Small intestine (tissue), 7 donors: ENCODE measurements around the gene ITGAD. TPM values are rescaled to one million over a fixed set of nuclear protein-coding genes. Genes with fewer than 3 reads are reported as not detected.
"Not testable (repeated sequence)": the region's sequence is repeated elsewhere in the genome, so short reads cannot be mapped to it uniquely, and the experiment has no call there.

Experiments
- DNase-seq, 2 donors: peaks; one replicate each; pipeline versions ENCODE4 v3.0.0 to v3.0.0-alpha.2; 2013
- FAIRE-seq: peaks from 2 replicates; lab custom pipeline; 2012; peaks lifted over from hg19 to GRCh38; lab: Jason Lieb, UNC
- H3K27ac ChIP-seq, 3 donors: one replicate each; pipeline ENCODE4 v1.5.1; 2013; ENCODE audit warnings: low read length in 2 of 3, mild to moderate bottlenecking in 2 of 3, control low read depth in 1 of 3, inconsistent platforms in 1 of 3, low read depth in 1 of 3, moderate library complexity in 1 of 3
- H3K27me3 ChIP-seq, 3 donors: one replicate each; pipeline ENCODE4 v1.6.1; 2013; ENCODE audit warnings: low read length in 3 of 3, inconsistent platforms in 1 of 3; ENCODE audit not compliant: control insufficient read depth in 3 of 3, insufficient read depth in 3 of 3
- H3K36me3 ChIP-seq, 3 donors: one replicate each; pipeline ENCODE4 v1.6.1; 2013; ENCODE audit warnings: low read length in 3 of 3, inconsistent platforms in 1 of 3, low read depth in 1 of 3, mild to moderate bottlenecking in 1 of 3, moderate library complexity in 1 of 3; ENCODE audit not compliant: control insufficient read depth in 3 of 3, insufficient read depth in 2 of 3
- H3K4me1 ChIP-seq, 3 donors: one replicate each; pipeline ENCODE4 v1.6.1; 2013; ENCODE audit warnings: low read length in 2 of 3, inconsistent platforms in 1 of 3, low read depth in 1 of 3, mild to moderate bottlenecking in 1 of 3, moderate library complexity in 1 of 3; ENCODE audit not compliant: control insufficient read depth in 3 of 3, insufficient read depth in 2 of 3
- H3K4me3 ChIP-seq, 3 donors: one replicate each; pipeline ENCODE4 v1.5.1; 2013; ENCODE audit warnings: low read length in 3 of 3, control low read depth in 1 of 3, inconsistent platforms in 1 of 3, low read depth in 1 of 3, mild to moderate bottlenecking in 1 of 3, moderate library complexity in 1 of 3
- H3K9me3 ChIP-seq, 2 donors: one replicate each; pipeline ENCODE4 v1.6.1; 2013; ENCODE audit warnings: low read depth in 1 of 2, low read length in 1 of 2; ENCODE audit not compliant: control insufficient read depth in 2 of 2, insufficient read depth in 1 of 2
- WGBS, 3 donors: extraction: QIAGEN DNeasy Blood & Tissue Kit; methylation state at CpG; one replicate each; pipeline ENCODE4 v1.1.7; 2013; 5-methylcytosine and 5-hydroxymethylcytosine counted together
- polyA plus RNA-seq, 4 donors: library from polyadenylated mRNA; stranded (reverse) in 3 of 4; unstranded in 1 of 4; fragments of 200-250 nt in 3 of 4; fragments of 120-200 nt in 1 of 4; gene quantifications; one replicate each; pipeline versions ENCODE4 v1.2.1 to v1.2.3, GENCODE V29; 2013
- donor health status: healthy with polysubstance abuse.
- donor health status: control.
- donor health status: control.
- donor health status: Bipolar disorder and iron deficiency.
- donor health status: healthy.

ITGAD gene
- polyA plus RNA-seq, 4 donors: 0.06 to 0.15 TPM; not detected in 2

DNA sequence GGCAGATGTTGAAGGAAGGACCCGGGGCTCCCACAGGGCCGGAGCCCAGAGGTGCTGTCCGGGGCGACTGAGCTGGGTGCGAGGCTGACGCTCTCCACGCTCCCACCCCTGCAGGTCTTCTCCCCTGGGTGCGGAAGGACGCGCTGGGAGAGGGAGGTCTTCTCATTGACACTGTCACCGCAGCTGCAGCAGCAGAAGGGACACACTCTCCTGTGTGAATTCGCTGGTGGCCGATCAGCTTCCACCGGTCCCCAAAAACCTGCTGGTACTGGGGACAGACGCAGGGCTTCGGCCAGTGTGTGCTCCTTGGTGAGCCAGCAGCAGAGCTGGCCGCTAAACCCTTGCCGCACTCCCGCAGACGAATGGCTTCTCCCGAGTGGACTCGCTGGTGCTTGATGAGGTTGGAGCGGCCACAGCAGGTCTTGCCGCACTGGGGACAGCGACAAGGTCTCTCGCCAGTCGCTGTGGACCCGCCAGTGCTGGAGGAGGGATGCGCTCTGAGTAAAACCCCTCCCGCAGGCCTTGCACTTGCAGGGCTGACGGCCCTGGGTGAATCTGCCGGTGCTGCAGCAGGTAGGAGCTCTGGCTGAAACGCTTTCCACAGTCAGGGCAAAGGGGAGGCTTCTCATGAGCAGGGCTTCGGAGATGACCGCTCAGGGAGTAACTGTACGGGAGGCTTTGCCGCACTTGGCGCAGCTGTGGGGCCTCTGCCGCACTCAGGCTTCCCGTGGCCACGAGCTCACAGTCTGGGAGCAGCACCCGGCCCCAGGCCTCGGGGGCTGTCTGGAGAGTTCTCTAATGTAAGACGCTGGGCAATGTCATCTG is 43.3 kb downstream of the ITGAD start:
- Histone ChIP-seq H3K4me3 (no peak overlapping the region), H3K27ac (no peak overlapping the region), H3K4me1 (no peaks in the 10 kb centered on the region), H3K9me3 (no peaks in the 10 kb centered on the region), H3K36me3 (peaks cover 0 to 9% (median 0%) of the 10 kb centered on the region in 3 donors), H3K27me3 (no peaks in the 10 kb centered on the region)
- DNase-seq (no peak), FAIRE-seq (no peak)
- 94 to 97% (median 96%) methylated on average over 38 to 44 of the region's 44 CpGs for WGBS, 3 donors

DNA sequence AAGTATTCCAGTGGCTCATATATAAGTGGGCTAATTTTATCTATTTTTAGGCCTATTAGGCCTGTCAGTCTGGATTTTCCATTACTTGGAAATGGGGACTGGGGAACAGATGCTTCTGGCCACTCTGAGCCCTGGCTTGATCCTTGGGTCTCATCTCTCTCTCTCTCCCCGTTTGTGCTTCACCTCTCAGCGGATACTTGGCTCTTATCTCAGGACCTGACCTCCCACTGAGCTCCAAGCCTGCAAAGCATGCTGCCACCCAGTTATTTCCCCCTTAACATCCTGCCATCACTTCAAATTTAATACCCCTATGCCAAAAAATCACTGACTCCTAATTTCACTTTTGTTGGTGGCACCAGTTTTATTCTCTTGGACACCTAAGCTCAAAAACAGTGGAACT is 45.3 kb downstream of the ITGAD start:
- 71 to 77% (median 74%) methylated on average over 2 of the region's 2 CpGs for WGBS, 3 donors

DNA sequence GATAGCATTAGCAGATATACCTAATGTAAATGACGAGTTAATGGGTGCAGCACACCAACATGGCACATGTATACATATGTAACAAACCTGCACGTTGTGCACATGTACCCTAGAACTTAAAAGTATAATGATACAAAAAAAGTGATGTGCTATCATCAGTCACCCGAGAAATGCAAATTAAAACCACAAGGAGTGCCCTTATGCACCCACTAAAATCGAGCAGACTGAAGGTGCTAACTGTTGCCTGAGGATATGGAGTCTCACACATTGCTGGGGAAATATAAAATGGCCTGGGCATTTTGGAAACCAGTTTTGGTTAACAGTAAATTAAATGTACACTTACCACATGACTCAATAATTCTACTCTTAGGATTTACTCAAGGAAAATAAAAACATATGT is 45.9 kb downstream of the ITGAD start:
- not testable (repeated sequence) for H3K4me1 ChIP-seq, H3K9me3 ChIP-seq, H3K27ac ChIP-seq, H3K4me3 ChIP-seq, FAIRE-seq, H3K36me3 ChIP-seq, H3K27me3 ChIP-seq, DNase-seq
- WGBS, 3 donors: 52 to 61% (median 60%) methylated on average over 3 to 4 of the region's 4 CpGs

More for the DNA sequence above, 45.3 kb downstream of the ITGAD start:
- no peak for DNase-seq
- Histone ChIP-seq H3K4me3 (no peak overlapping the region), H3K36me3 (peaks cover 0 to 9% (median 0%) of the 10 kb centered on the region in 3 donors), H3K27me3 (no peaks in the 10 kb centered on the region), H3K27ac (no peak overlapping the region), H3K4me1 (no peaks in the 10 kb centered on the region), H3K9me3 (no peaks in the 10 kb centered on the region)
- FAIRE-seq: no peak

DNA sequence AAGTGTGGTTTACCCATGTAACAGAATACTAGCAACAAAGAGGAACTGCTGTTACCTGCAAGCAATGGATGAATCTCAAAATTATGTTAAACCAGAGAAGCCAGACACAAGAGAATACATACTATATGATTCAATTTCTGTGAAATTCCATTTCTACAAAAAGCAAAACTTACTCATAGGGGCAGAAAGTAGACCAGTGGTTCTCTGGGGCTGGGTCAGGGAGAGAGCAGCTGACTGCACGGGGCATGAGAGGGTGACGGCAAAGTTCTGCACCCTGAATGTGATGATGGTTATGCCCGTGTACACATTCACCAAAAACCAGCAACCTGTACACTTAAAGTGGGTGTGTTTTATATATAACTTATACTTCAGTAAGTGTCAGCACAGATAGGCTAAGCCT is 46.4 kb downstream of the ITGAD start:
- Histone ChIP-seq H3K9me3 (no peaks in the 10 kb centered on the region), H3K36me3 (peaks cover 0 to 9% (median 0%) of the 10 kb centered on the region in 3 donors), H3K27ac (no peak overlapping the region), H3K27me3 (no peaks in the 10 kb centered on the region), H3K4me3 (no peak overlapping the region), H3K4me1 (no peaks in the 10 kb centered on the region)
- 86 to 95% (median 86%) methylated on average over 3 of the region's 3 CpGs for WGBS, 3 donors
- FAIRE-seq (no peak), DNase-seq (no peak)

DNA sequence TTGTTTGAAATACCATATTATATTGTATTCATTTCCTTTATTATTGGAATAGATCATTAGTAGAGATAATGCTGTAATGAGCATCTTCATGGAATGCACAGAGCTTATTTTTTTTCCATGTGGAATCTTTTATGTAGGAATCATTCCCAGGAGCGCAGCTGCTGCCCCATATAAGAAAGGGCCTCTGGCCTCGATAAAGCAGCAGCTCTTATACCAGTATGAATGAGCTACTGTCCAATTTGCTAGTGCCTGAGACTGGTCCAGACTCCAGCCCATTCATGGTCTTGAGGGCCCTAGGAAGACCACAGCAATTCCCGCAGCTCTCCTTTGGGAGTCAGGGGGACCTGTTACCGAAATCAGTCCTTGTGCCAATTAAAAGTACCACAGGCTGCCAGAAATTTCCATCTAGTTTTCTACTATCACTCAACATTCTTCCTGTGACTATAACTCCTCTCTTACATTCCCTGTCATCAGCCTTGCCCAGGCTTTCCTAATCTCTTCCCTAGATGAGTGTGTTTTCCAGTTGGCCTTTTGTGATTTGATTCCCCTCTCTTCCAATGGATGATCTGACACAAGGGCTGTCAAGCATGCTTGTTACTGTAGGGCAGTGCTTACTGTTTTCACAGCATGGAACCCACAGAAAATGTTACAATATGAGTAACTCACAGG is 47.5 kb downstream of the ITGAD start:
- no peaks in the 10 kb centered on the region for H3K9me3 ChIP-seq
- no peak overlapping the region for H3K27ac ChIP-seq
- no peak for FAIRE-seq
- DNase-seq: no peak
- WGBS, 3 donors: 69 to 84% (median 78%) methylated on average over 4 of the region's 4 CpGs
- H3K4me1 ChIP-seq: no peaks in the 10 kb centered on the region
- H3K27me3 ChIP-seq: no peaks in the 10 kb centered on the region
- H3K4me3 ChIP-seq: no peak overlapping the region
- peaks cover 0 to 6% (median 0%) of the 10 kb centered on the region in 3 donors for H3K36me3 ChIP-seq

DNA sequence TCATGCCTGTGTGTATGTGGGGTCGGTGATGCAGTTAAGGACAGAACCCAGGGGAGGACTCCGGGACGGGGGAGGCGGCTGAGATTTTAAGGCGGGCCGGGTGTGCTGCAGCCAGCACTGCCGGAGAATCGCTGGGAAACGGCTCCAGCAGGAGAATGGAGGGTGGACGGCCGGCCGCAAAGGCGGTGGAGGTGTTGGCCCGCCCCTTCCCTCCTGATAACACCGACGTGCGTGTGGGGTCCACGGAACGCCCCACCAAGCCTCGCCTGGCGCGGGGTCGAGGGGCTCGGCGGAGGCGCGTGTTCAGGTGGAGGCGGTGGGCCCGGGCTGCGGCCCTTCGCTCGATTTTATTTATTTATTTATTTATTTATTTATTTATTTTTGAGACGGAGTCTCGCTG is 48.8 kb downstream of the ITGAD start:
- FAIRE-seq: no peak
- H3K4me1 ChIP-seq: no peaks in the 10 kb centered on the region
- no peak for DNase-seq
- H3K36me3 ChIP-seq: no peaks in the 10 kb centered on the region
- WGBS, 3 donors: 56 to 77% (median 63%) methylated on average over 24 to 34 of the region's 34 CpGs
- H3K9me3 ChIP-seq: no peaks in the 10 kb centered on the region
- no peaks in the 10 kb centered on the region for H3K27me3 ChIP-seq
- H3K4me3 ChIP-seq: peak overlapping the region in 1 of 3 donors; percentile 83
- no peak overlapping the region for H3K27ac ChIP-seq

DNA sequence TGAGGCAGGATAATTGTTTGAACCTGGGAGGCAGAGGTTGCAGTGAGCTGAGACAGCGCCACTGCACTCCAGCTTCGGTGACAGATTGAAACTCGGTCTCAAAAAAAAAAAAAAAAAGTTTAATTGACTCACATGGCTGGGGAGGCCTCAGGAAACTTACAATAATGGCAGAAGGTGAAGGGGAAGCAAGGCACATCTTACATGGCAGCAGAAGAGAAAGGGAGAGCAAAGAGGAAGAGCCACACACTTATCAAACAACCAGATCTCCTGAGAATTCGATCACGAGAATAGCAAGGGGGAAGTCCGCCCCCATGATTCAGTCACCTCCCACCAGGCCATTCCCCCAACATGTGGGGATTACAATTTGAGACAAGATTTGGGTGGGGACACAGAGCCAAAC is 52.8 kb downstream of the ITGAD start:
- H3K27me3 ChIP-seq, DNase-seq, FAIRE-seq, H3K4me3 ChIP-seq, H3K4me1 ChIP-seq, H3K36me3 ChIP-seq, H3K27ac ChIP-seq, H3K9me3 ChIP-seq: not testable (repeated sequence)
- 77 to 96% (median 83%) methylated on average over 6 of the region's 6 CpGs for WGBS, 3 donors

DNA sequence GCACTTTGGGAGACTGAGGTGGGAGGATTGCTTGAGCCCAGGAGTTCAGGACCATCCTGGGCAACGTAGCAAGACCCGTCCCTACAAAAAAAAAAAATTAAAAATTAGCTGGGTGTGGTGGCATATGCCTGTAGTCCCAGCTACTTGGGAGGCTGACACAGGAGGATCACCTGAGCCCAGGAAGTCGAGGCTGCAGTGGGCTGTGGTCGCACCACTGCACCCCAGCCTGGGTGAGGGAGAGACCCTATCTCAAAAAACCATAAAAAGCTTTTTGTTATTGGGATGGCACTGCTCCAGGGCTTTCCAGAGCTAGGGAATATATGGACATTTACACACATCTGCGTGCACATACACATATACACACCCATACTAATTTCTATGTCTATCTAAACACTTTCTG is 58.1 kb downstream of the ITGAD start:
- no peak overlapping the region for H3K27ac ChIP-seq
- no peak for DNase-seq
- 70 to 86% (median 75%) methylated on average over 5 of the region's 5 CpGs for WGBS, 3 donors
- no peak for FAIRE-seq
- no peak overlapping the region for H3K4me3 ChIP-seq
- H3K9me3 ChIP-seq: no peaks in the 10 kb centered on the region
- H3K36me3 ChIP-seq: peaks cover 0 to 8% (median 0%) of the 10 kb centered on the region in 3 donors
- no peaks in the 10 kb centered on the region for H3K27me3 ChIP-seq
- H3K4me1 ChIP-seq: peaks cover 2 to 15% (median 4%) of the 10 kb centered on the region in 3 donors
